Measurements from ENCODE around the gene NSUN3.

- TF ChIP-seq, protein P1, sequence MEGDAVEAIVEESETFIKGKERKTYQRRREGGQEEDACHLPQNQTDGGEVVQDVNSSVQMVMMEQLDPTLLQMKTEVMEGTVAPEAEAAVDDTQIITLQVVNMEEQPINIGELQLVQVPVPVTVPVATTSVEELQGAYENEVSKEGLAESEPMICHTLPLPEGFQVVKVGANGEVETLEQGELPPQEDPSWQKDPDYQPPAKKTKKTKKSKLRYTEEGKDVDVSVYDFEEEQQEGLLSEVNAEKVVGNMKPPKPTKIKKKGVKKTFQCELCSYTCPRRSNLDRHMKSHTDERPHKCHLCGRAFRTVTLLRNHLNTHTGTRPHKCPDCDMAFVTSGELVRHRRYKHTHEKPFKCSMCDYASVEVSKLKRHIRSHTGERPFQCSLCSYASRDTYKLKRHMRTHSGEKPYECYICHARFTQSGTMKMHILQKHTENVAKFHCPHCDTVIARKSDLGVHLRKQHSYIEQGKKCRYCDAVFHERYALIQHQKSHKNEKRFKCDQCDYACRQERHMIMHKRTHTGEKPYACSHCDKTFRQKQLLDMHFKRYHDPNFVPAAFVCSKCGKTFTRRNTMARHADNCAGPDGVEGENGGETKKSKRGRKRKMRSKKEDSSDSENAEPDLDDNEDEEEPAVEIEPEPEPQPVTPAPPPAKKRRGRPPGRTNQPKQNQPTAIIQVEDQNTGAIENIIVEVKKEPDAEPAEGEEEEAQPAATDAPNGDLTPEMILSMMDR (conservative IDR thresholded peaks at IDR 0.05; ENCODE audit: low read length), result no peak
- TF ChIP-seq EZH2phosphoT487 (IDR thresholded peaks at IDR 0.05; ENCODE audit: borderline replicate concordance, low read depth, low read length), result no peak
Observed at GRCh38 chr3:94015025-94015424, 47.8 kb upstream of the NSUN3 start.
